NCI-H510A treated with DMSO at 0.1 percent for 48 hours (cell line): ENCODE data around the gene TCHP.
"Not testable (repeated sequence)": the region's sequence is repeated elsewhere in the genome, so short reads cannot be mapped to it uniquely, and the experiment has no call there.

Experiments
- DNase-seq: peaks from one replicate; lab custom pipeline; 2025; lab: John Stamatoyannopoulos, UW

TCHP gene

GRCh38 chr12:109879351-109880042, 20.6 kb upstream of the TCHP start:
- DNase-seq, result no peak

GRCh38 chr12:109880043-109880931, 19.8 kb upstream of the TCHP start, which contains the start of gene GLTP:
TSS of gene GLTP (minus strand) at chr12:109880541. CDS start at chr12:109880374, 167 bp downstream.
- DNase-seq, result peak; percentile 91

GRCh38 chr12:109880938-109881337, 19.1 kb upstream of the TCHP start:
- DNase-seq, result no peak

- no peak for DNase-seq
These were observed 18.3 kb upstream of the TCHP start for GRCh38 chr12:109881752-109882151.

GRCh38 chr12:109883461-109883860, 16.6 kb upstream of the TCHP start:
- no peak for DNase-seq

GRCh38 chr12:109885616-109886015, 14.5 kb upstream of the TCHP start:
- DNase-seq, result no peak

- no peak for DNase-seq
These were observed 11.7 kb upstream of the TCHP start for GRCh38 chr12:109888179-109889020.

- DNase-seq, result no peak
These were observed 9.4 kb upstream of the TCHP start for GRCh38 chr12:109890620-109891170.

GRCh38 chr12:109891731-109892130, 8.3 kb upstream of the TCHP start:
- not testable (repeated sequence) for DNase-seq

- DNase-seq, result no peak
These were observed 7.8 kb upstream of the TCHP start for GRCh38 chr12:109892165-109892715.

GRCh38 chr12:109892748-109893147, 7.3 kb upstream of the TCHP start:
- DNase-seq, result no peak

- DNase-seq, result no peak
These were observed 6.6 kb upstream of the TCHP start for GRCh38 chr12:109893261-109893995.

- no peak for DNase-seq
These were observed 5.1 kb upstream of the TCHP start for GRCh38 chr12:109894939-109895338.

- no peak for DNase-seq
These were observed 3.9 kb upstream of the TCHP start for GRCh38 chr12:109896188-109896587.

GRCh38 chr12:109897029-109897428, 3.0 kb upstream of the TCHP start:
- no peak for DNase-seq

GRCh38 chr12:109899345-109899744, 729 bp upstream of the TCHP start:
- not testable (repeated sequence) for DNase-seq

- DNase-seq, result no peak
These were observed 892 bp downstream of the TCHP start for GRCh38 chr12:109900752-109901580.

GRCh38 chr12:109902891-109903418, 2.9 kb downstream of the TCHP start:
- no peak for DNase-seq

GRCh38 chr12:109905301-109905700, 5.2 kb downstream of the TCHP start:
- no peak for DNase-seq
